ENCODE data around the gene NALCN. TPM values are rescaled to one million over a fixed set of nuclear protein-coding genes. Genes with fewer than 3 reads are reported as not detected.

The NALCN gene
- total and polyA plus RNA-seq, 2 of the 8 experiments (the other 6 are each of a cell fraction or from before 2014, with no cell fraction given), result 0.26 to 0.54 TPM

DNA sequence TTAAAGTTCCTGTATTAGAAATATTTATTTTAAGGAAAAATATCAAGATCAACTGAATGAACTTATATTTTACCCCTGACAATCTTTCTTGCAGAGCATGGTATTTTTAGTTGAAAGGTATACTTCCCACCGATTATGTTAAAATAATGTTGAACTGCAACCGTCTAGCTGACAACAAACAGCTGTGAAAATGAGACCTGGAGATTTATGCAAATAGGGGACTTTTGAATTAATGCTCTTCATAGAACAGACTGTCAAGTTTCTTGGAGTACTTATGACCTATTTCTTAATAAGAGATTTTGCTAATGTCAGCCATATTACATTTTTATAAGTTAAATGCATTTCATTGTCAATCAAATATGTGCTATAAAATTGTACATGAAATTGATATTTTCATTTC, 210.9 kb downstream of the NALCN start (continued):
- TF ChIP-seq, protein P1, sequence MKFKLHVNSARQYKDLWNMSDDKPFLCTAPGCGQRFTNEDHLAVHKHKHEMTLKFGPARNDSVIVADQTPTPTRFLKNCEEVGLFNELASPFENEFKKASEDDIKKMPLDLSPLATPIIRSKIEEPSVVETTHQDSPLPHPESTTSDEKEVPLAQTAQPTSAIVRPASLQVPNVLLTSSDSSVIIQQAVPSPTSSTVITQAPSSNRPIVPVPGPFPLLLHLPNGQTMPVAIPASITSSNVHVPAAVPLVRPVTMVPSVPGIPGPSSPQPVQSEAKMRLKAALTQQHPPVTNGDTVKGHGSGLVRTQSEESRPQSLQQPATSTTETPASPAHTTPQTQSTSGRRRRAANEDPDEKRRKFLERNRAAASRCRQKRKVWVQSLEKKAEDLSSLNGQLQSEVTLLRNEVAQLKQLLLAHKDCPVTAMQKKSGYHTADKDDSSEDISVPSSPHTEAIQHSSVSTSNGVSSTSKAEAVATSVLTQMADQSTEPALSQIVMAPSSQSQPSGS (IDR thresholded peaks at IDR 0.05; ENCODE audit: low read length), result no peak
- no peak for TF ChIP-seq CHD2 (IDR thresholded peaks at IDR 0.05; ENCODE audit: low read length)
- TF ChIP-seq JUN (IDR thresholded peaks at IDR 0.05; ENCODE audit: low read depth, low read length), result no peak
- TF ChIP-seq BCL11A (IDR thresholded peaks at IDR 0.05; ENCODE audit: low read depth in 2 of 2, low read length in 2 of 2), result no peak

Data from H1 (cell line).